ENCODE measurements around the gene PPP1R12C. TPM values are rescaled to one million over a fixed set of nuclear protein-coding genes. Genes with fewer than 3 reads are reported as not detected.

PPP1R12C gene
- total and polyA plus RNA-seq, 7 donors = 53.6 to 222 (median 139) TPM

DNA sequence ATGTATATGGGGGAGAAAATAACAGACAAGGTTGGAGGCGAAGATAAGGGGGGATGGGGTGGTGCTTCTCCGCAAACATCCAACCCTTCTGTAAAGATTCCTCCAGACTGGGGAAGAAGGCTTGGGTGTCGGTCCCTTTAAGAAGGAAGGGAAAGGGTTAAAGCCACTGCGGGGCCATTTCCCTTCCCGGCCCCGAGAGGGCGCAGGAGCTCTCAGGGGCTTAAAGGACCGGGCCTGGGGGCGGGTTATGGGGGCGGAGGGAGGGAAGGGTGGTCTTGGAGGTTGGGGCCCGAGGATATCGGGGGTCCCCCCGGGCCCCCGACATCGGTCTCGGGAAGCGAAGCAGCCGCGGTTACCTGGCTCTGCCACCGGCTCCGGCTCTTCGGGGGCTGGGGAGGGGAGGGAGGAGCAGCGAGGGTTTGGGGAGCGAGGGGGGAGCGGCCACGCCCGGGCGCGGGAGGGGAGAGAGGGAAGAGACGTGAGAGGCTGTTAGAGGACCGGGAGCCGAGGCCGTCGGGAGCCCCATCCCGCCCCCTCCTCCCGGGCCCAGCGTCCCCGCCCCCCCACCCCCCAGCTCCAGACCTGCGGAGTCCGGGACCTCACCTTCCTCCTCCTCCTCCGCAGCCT lies 28.8 kb upstream of the PPP1R12C start:
- H3K27ac ChIP-seq = no peak overlapping the region
- H3K27me3 ChIP-seq = peaks cover 32 to 99% (median 91%) of the 10 kb centered on the region in 3 donors
- no peak for DNase-seq
- TF ChIP-seq EP300 (IDR thresholded peaks at IDR 0.05) = no peak
- no peak for TF ChIP-seq POLR2A (IDR thresholded peaks at IDR 0.05)
- no peak for TF ChIP-seq POLR2AphosphoS5 (IDR thresholded peaks at IDR 0.05)
- TF ChIP-seq, protein P1, sequence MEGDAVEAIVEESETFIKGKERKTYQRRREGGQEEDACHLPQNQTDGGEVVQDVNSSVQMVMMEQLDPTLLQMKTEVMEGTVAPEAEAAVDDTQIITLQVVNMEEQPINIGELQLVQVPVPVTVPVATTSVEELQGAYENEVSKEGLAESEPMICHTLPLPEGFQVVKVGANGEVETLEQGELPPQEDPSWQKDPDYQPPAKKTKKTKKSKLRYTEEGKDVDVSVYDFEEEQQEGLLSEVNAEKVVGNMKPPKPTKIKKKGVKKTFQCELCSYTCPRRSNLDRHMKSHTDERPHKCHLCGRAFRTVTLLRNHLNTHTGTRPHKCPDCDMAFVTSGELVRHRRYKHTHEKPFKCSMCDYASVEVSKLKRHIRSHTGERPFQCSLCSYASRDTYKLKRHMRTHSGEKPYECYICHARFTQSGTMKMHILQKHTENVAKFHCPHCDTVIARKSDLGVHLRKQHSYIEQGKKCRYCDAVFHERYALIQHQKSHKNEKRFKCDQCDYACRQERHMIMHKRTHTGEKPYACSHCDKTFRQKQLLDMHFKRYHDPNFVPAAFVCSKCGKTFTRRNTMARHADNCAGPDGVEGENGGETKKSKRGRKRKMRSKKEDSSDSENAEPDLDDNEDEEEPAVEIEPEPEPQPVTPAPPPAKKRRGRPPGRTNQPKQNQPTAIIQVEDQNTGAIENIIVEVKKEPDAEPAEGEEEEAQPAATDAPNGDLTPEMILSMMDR (IDR thresholded peaks at IDR 0.05) = no peak
- intact Hi-C loops (cut with DNase I) = loop anchor here (10.0 kb wide), 1 partner anchor 269 kb away; no protein-coding TSS in a partner anchor
- peaks cover 0 to 16% (median 5%) of the 10 kb centered on the region in 4 donors for H3K4me1 ChIP-seq
- H3K4me3 ChIP-seq = no peak overlapping the region
- H3K9me3 ChIP-seq = no peaks in the 10 kb centered on the region
- no peaks in the 10 kb centered on the region for H3K36me3 ChIP-seq
- 3% methylated on average over 41 of the region's 41 CpGs for WGBS, 2 donors

DNA sequence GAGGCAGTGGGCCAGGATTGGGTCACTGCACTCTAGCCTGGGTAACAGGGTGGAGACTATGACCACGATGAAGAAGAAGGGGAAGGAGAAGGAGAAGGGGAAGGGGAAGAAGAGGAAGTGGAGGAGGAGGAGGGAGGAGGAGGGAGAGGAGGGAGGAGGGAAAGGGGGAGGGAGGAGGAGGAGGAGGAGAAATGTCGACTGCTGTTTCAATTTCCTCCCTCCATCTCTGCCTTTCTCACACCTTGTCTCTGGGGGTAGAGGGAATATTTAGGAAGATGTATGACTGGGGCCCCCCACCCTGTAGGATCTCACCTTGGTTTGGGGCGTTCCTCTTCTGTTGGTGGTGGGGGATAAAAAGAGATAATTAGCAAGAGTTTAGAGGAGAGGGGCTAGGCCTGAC lies 27.8 kb upstream of the PPP1R12C start:
- no peak for DNase-seq
- no peak overlapping the region for H3K4me3 ChIP-seq
- H3K27me3 ChIP-seq = peaks cover 32 to 94% (median 94%) of the 10 kb centered on the region in 3 donors
- WGBS, 2 donors = 13 to 14% methylated on average over 3 of the region's 3 CpGs
- intact Hi-C loops (cut with DNase I) = loop anchor here (10.0 kb wide), 1 partner anchor 270 kb away; no protein-coding TSS in a partner anchor
- no peaks in the 10 kb centered on the region for H3K9me3 ChIP-seq
- no peaks in the 10 kb centered on the region for H3K36me3 ChIP-seq
- TF ChIP-seq, protein P1 (IDR thresholded peaks at IDR 0.05) = no peak
- no peak for TF ChIP-seq POLR2AphosphoS5 (IDR thresholded peaks at IDR 0.05)
- TF ChIP-seq POLR2A (IDR thresholded peaks at IDR 0.05) = no peak
- no peak for TF ChIP-seq EP300 (IDR thresholded peaks at IDR 0.05)
- H3K4me1 ChIP-seq = peaks cover 0 to 22% (median 5%) of the 10 kb centered on the region in 4 donors
- H3K27ac ChIP-seq = no peak overlapping the region

DNA sequence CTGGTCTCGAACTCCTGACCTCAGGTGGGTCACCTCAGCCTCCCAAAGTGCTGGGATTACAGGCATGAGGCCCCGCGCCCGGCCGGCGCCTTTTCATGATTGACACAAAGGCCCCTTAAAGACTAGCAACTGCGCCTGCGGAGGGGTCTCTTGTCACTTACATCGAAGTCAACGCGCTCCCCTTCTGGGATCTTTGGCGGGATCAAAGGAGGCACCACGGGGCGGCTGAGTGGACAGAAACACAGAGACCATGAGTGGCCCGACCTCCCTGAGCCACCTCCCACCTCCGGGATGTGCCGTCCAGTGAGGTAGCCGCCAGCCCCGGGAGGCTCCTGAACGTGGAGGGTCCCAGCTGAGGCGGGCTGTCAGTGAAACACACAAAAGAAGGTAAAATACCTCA lies 24.3 kb upstream of the PPP1R12C start:
- intact Hi-C loops (cut with DNase I) = loop anchor here (5.0 to 10.0 kb wide), 2 partner anchors 273 to 361 kb away; no protein-coding TSS in a partner anchor
- TF ChIP-seq, protein P1 (IDR thresholded peaks at IDR 0.05) = no peak
- TF ChIP-seq POLR2AphosphoS5 (IDR thresholded peaks at IDR 0.05) = no peak
- TF ChIP-seq EP300 (IDR thresholded peaks at IDR 0.05) = no peak
- TF ChIP-seq POLR2A (IDR thresholded peaks at IDR 0.05) = no peak
- H3K27me3 ChIP-seq = peaks cover 28 to 92% (median 77%) of the 10 kb centered on the region in 3 donors
- H3K4me3 ChIP-seq = no peak overlapping the region
- no peak for DNase-seq
- H3K27ac ChIP-seq = no peak overlapping the region
- H3K9me3 ChIP-seq = no peaks in the 10 kb centered on the region
- WGBS, 2 donors = 32 to 34% methylated on average over 21 of the region's 21 CpGs
- H3K36me3 ChIP-seq = no peaks in the 10 kb centered on the region
- H3K4me1 ChIP-seq = peaks cover 0 to 22% (median 5%) of the 10 kb centered on the region in 4 donors

DNA sequence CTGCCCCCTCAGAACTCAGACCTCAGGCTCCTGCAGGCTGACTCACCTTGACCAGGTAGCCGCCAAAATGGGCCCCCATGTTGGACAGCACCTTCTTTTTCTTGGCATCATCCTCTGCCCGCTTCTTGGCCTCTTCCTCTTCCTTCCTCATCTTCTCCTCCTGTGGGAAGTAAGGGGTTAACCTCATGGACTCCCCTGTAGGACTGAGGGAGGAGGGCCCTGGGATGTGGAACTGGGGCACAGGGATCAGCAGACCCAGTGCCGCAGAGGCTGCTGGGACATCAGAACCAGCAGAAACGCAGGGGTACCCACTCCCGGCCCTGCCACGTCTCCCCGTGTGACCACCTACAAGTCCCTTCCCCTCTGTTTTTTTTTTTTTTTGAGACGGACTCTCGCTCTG lies 20.5 kb upstream of the PPP1R12C start:
- intact Hi-C loops (cut with DNase I) = no loop called here
- Histone ChIP-seq H3K4me3 (no peak overlapping the region), H3K36me3 (no peaks in the 10 kb centered on the region), H3K27me3 (peaks cover 18 to 88% (median 60%) of the 10 kb centered on the region in 3 donors), H3K4me1 (peaks cover 0 to 12% (median 0%) of the 10 kb centered on the region in 4 donors), H3K9me3 (no peaks in the 10 kb centered on the region), H3K27ac (no peak overlapping the region)
- TF ChIP-seq POLR2AphosphoS5 (IDR thresholded peaks at IDR 0.05) (no peak), EP300 (IDR thresholded peaks at IDR 0.05) (no peak), POLR2A (IDR thresholded peaks at IDR 0.05) (no peak)
- TF ChIP-seq, protein P1 (IDR thresholded peaks at IDR 0.05) = no peak
- DNase-seq = no peak
- 45 to 58% methylated on average over 9 of the region's 9 CpGs for WGBS, 2 donors
